Measurements from ENCODE around the gene SOAT1.
"Not testable (repeated sequence)": the region's sequence is repeated elsewhere in the genome, so short reads cannot be mapped to it uniquely, and the experiment has no call there.

SOAT1 gene

GRCh38 chr1:179365342-179366092, 71.9 kb downstream of the SOAT1 start, which contains the start of gene AXDND1:
TSS of gene AXDND1 (plus strand) at chr1:179365971. CDS start at chr1:179366510, 539 bp downstream.
- peak; percentile 75 for DNase-seq

GRCh38 chr1:179366093-179366800, 72.7 kb downstream of the SOAT1 start:
- no peak for DNase-seq

DNA sequence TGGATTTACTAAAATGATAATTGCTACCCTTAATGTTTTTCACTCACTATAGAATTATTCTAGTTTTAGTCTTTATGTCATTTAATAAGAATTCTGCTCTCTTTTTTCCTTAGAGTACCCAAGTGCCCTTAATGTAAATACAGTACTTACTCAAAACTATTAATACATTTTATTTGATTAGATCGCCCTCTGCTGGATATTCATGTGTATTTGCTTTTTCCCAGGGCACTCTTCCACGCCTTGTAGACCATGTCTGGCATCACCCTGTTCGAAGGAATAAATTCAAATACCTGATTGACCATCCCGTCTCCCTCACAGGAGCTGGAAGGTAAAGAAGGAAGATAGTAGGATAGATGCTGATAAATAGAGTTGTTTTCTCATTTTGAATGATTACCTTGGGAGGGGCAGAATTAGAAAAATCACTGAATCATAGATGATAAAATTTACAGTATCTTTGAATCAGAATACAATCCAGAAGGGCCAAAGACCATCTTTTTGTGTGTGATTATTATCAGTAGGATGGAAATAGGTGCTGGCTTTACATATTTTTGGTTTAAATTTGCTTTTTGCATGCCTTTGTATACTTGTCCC, 76.2 kb downstream of the SOAT1 start:
- peak; percentile 64 for DNase-seq

DNA sequence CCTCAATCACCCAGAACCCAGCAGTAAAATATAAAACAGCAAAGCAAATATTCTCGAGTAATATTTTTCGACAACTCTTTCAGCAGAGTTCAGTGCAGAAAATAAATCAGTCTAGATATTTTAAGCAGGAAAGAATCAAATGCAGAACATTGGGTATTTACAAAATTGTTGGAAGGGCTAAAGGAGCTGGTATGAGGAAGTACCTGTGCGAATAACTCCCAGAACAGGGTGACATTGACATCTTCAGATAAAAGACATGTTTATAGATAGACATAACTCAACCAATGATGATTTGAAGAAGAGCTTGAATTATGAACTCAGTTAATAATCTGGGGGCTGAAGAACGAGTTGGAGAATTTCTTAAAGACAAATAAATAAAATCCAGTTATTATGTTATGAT, 78.6 kb downstream of the SOAT1 start:
- no peak for DNase-seq

DNA sequence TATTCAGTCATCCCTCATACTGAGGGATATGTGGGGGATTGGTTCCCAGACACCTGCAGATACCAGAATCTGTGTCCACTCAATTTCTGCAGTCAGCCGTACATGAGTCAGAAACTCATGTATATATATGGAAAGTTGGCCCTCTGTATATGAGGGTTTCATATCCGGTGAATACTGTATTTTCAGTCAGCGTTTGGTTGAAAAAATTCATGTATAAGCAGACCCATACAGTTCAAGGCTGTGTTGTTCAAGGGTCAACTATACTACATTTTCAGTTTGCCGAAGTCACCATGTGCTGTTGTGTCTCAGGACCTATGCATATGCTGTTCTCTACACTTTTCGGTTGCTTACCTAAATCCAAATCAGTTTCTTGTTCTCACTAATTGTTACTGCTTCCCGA, 82.6 kb downstream of the SOAT1 start:
- DNase-seq, result no peak

GRCh38 chr1:179380299-179380698, 86.7 kb downstream of the SOAT1 start:
- DNase-seq, result no peak

- no peak for DNase-seq
Measured at GRCh38 chr1:179384027-179384426, 90.4 kb downstream of the SOAT1 start.

DNA sequence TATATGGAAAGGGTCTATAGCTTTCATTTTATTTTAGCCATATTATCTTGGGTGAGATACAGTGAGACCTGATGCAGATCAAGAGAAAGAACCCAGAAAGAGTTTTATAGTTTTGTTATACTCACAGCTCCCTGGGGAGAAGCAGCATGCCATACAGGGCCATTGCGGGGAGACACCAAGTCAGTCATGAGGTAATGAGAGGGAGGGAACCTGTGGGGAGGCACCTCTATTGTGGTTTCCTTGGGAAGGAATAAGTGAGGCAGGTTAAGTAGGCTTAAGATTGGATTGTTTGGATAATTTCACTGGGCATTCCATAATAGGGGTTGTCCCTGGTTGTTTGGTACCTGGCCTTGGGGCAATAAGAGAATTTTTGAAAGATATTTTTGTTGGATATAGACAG, 91.9 kb downstream of the SOAT1 start:
- DNase-seq, result no peak

GRCh38 chr1:179393721-179394120, 100.1 kb downstream of the SOAT1 start:
- no peak for DNase-seq

GRCh38 chr1:179399399-179399798, 105.8 kb downstream of the SOAT1 start:
- DNase-seq, result not testable (repeated sequence)
